Fibroblast of lung (primary cell): ENCODE measurements around the gene CROCC. TPM values are rescaled to one million over a fixed set of nuclear protein-coding genes. Genes with fewer than 3 reads are reported as not detected.
"Not testable (repeated sequence)": the region's sequence is repeated elsewhere in the genome, so short reads cannot be mapped to it uniquely, and the experiment has no call there.

Source experiments
- DNase-seq, 2 donors: peaks; one replicate each; pipeline versions ENCODE4 v3.0.0 to v3.0.0-alpha.2; 2010; ENCODE audit warnings: low read depth in 2 of 2
- H2AFZ ChIP-seq: 2 replicates; pipeline ENCODE4 v1.5.1; 2012; ENCODE audit warnings: low read length, control low read depth, inconsistent platforms
- H3K27ac ChIP-seq: 2 replicates; pipeline ENCODE4 v1.5.1; 2011; ENCODE audit warnings: low read length, control low read depth; ENCODE audit not compliant: insufficient read depth
- H3K27me3 ChIP-seq: 2 replicates; pipeline ENCODE4 v1.5.1; 2011; ENCODE audit warnings: mild to moderate bottlenecking, low read length; ENCODE audit not compliant: control insufficient read depth, insufficient read depth
- H3K36me3 ChIP-seq: 2 replicates; pipeline ENCODE4 v1.5.1; 2011; ENCODE audit warnings: low read length; ENCODE audit not compliant: control insufficient read depth, insufficient read depth
- H3K4me1 ChIP-seq: 2 replicates; pipeline ENCODE4 v1.5.1; 2011; ENCODE audit warnings: low read length; ENCODE audit not compliant: control insufficient read depth, insufficient read depth; ENCODE audit errors: extremely low read depth
- H3K4me2 ChIP-seq: 2 replicates; pipeline ENCODE4 v1.5.1; 2011; ENCODE audit warnings: low read length, control low read depth; ENCODE audit not compliant: insufficient read depth; ENCODE audit errors: extremely low read depth
- H3K4me3 ChIP-seq, 4 experiments: fragments of 200-600 bp in 1 of 4; sonication (generic) in 1 of 4; replicated peaks in 1 of 4; 2 replicates each; pipeline ENCODE4 v1.5.1; 2011 to 2016; ENCODE audit warnings: low read length in 4 of 4, low read depth in 3 of 4, mild to moderate bottlenecking in 3 of 4, control low read depth in 2 of 4, inconsistent platforms in 1 of 4, mixed read lengths in 1 of 4; ENCODE audit not compliant: insufficient read depth in 1 of 4; ENCODE audit errors: control extremely low read depth in 1 of 4
- H3K79me2 ChIP-seq: 2 replicates; pipeline ENCODE4 v1.5.1; 2012; ENCODE audit warnings: mild to moderate bottlenecking, low read length, inconsistent platforms; ENCODE audit not compliant: control insufficient read depth, insufficient read depth
- H3K9ac ChIP-seq: 2 replicates; pipeline ENCODE4 v1.5.1; 2011; ENCODE audit warnings: mild to moderate bottlenecking, low read length, control low read depth; ENCODE audit not compliant: insufficient read depth
- H3K9me3 ChIP-seq: 2 replicates; pipeline ENCODE4 v1.5.1; 2012; ENCODE audit warnings: low read depth, low read length; ENCODE audit not compliant: control insufficient read depth, insufficient read depth
- H4K20me1 ChIP-seq: 2 replicates; pipeline ENCODE4 v1.5.1; 2011; ENCODE audit warnings: low read length; ENCODE audit not compliant: control insufficient read depth, insufficient read depth; ENCODE audit errors: extremely low read depth
- polyA plus RNA-seq, 2 donors: library from polyadenylated mRNA; depleted of rRNA in 1 of 2; stranded (reverse) in 1 of 2; unstranded in 1 of 2; fragments of >200 nt; gene quantifications; 2 replicates each; pipeline ENCODE4 v1.2.1, GENCODE V29; 2011 to 2012; ENCODE audit warnings: missing spikeins in 1 of 2
- total RNA-seq: library from RNA; depleted of rRNA; stranded (reverse); fragments of >200 nt; gene quantifications from 2 replicates; pipeline ENCODE4 v1.2.1, GENCODE V29; 2014

CROCC gene
- total and polyA plus RNA-seq, 2 donors (not counting 1 experiment from before 2014, with no cell fraction given) = 3.8 to 20.3 TPM

- Histone ChIP-seq H3K9ac (peak overlapping the region; percentile 30), H3K4me2 (peak overlapping the region; percentile 25), H3K4me3 (peak overlapping the region in 3 of 4 experiments; percentile 21 to 58 (median 48)), H3K27ac (peak overlapping the region; percentile 27)
- H4K20me1 ChIP-seq, H3K79me2 ChIP-seq, H3K36me3 ChIP-seq, DNase-seq, H3K27me3 ChIP-seq, H3K4me1 ChIP-seq, H2AFZ ChIP-seq, H3K9me3 ChIP-seq: not testable (repeated sequence)
These were observed 26.5 kb upstream of the CROCC start for GRCh38 chr1:16895233-16895597.

GRCh38 chr1:16895598-16896315 lies 26.0 kb upstream of the CROCC start, which contains the start of gene RNU1-2:
Gene RNU1-2 (plus strand): TSS chr1:16895980.
- Histone ChIP-seq H3K4me2 (peak within 1 kb of the TSS; percentile 25), H2AFZ (peak within 1 kb of the TSS; percentile 69), H3K27ac (peak within 1 kb of the TSS; percentile 89), H3K9ac (peak within 1 kb of the TSS; percentile 78), H3K4me3 (peak within 1 kb of the TSS in 3 of 4 experiments; percentile 21 to 58 (median 48))
- H3K79me2 ChIP-seq, H3K4me1 ChIP-seq, H3K27me3 ChIP-seq, H3K9me3 ChIP-seq, H4K20me1 ChIP-seq, H3K36me3 ChIP-seq: not testable (repeated sequence)
- DNase-seq = peak; percentile 99 to 100

- H3K27ac ChIP-seq, H3K27me3 ChIP-seq, H4K20me1 ChIP-seq, H3K4me2 ChIP-seq, H3K36me3 ChIP-seq, H3K4me1 ChIP-seq, H3K9me3 ChIP-seq, H3K9ac ChIP-seq, H3K79me2 ChIP-seq, H2AFZ ChIP-seq: not testable (repeated sequence)
- peak; percentile 73 to 75 for DNase-seq
- peak overlapping the region in 1 of 4 experiments; percentile 4 for H3K4me3 ChIP-seq
These were observed 25.2 kb upstream of the CROCC start for GRCh38 chr1:16896316-16897055.

- not testable (repeated sequence) for H3K9me3 ChIP-seq, DNase-seq, H4K20me1 ChIP-seq, H3K4me3 ChIP-seq, H3K27ac ChIP-seq, H2AFZ ChIP-seq, H3K79me2 ChIP-seq, H3K9ac ChIP-seq, H3K36me3 ChIP-seq, H3K4me2 ChIP-seq, H3K27me3 ChIP-seq, H3K4me1 ChIP-seq
These were observed 24.1 kb upstream of the CROCC start for GRCh38 chr1:16897653-16898052.

- H3K27me3 ChIP-seq, DNase-seq, H3K79me2 ChIP-seq, H3K27ac ChIP-seq, H3K4me1 ChIP-seq, H3K36me3 ChIP-seq, H3K4me2 ChIP-seq, H2AFZ ChIP-seq, H3K9me3 ChIP-seq, H3K9ac ChIP-seq, H3K4me3 ChIP-seq, H4K20me1 ChIP-seq: not testable (repeated sequence)
These were observed 23.4 kb upstream of the CROCC start for GRCh38 chr1:16898298-16898697.

GRCh38 chr1:16899020-16899419 lies 22.7 kb upstream of the CROCC start:
- not testable (repeated sequence) for H3K4me3 ChIP-seq, H4K20me1 ChIP-seq, DNase-seq, H3K9ac ChIP-seq, H3K27ac ChIP-seq, H3K27me3 ChIP-seq, H3K36me3 ChIP-seq, H3K4me1 ChIP-seq, H2AFZ ChIP-seq, H3K4me2 ChIP-seq, H3K79me2 ChIP-seq, H3K9me3 ChIP-seq
